ENCODE measurements around the gene TMEM218.
A peak's percentile ranks its signal among the peaks of the same experiment; 100 is the strongest.

The TMEM218 gene

GRCh38 chr11:125111343-125112207 lies at the start of gene TMEM218:
TSS of gene TMEM218 (minus strand) at chr11:125111626. CDS start at chr11:125102241, 9,385 bp downstream.
- DNase-seq (ENCODE audit: extremely low read depth in 1 of 2, low read depth in 1 of 2): peak; percentile 90 to 96

GRCh38 chr11:125157953-125158680 lies 46.7 kb upstream of the TMEM218 start:
- DNase-seq (ENCODE audit: extremely low read depth in 1 of 2, low read depth in 1 of 2): no peak

- no peak for DNase-seq (ENCODE audit: extremely low read depth in 1 of 2, low read depth in 1 of 2)
Observed at GRCh38 chr11:125157118-125157733, 45.8 kb upstream of the TMEM218 start.

GRCh38 chr11:125156346-125157117 lies 45.1 kb upstream of the TMEM218 start:
- DNase-seq (ENCODE audit: extremely low read depth in 1 of 2, low read depth in 1 of 2): no peak

- no peak for DNase-seq (ENCODE audit: extremely low read depth in 1 of 2, low read depth in 1 of 2)
Observed at GRCh38 chr11:125155767-125156166, 44.3 kb upstream of the TMEM218 start.

DNA sequence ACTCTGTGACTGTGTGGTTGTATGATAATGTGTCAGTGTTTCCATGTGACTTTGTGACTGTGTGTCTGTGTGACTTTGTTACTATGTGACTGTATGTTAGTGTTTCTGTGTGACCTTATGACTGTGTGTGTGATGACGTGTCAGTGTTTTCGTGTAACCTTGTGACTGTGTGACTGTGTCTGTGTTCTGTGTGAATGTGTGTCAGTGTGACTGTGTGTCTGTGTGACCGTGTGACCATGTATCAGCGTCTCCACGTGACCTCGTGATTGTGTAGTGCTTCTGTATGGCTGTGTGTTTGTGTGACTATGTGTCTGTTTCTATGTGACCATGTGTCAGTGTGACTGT lies 43.6 kb upstream of the TMEM218 start:
- no peak for DNase-seq (ENCODE audit: extremely low read depth in 1 of 2, low read depth in 1 of 2)

GRCh38 chr11:125154378-125155099 lies 43.1 kb upstream of the TMEM218 start:
- no peak for DNase-seq (ENCODE audit: extremely low read depth in 1 of 2, low read depth in 1 of 2)

GRCh38 chr11:125153837-125154236 lies 42.4 kb upstream of the TMEM218 start:
- DNase-seq (ENCODE audit: extremely low read depth in 1 of 2, low read depth in 1 of 2): no peak

DNA sequence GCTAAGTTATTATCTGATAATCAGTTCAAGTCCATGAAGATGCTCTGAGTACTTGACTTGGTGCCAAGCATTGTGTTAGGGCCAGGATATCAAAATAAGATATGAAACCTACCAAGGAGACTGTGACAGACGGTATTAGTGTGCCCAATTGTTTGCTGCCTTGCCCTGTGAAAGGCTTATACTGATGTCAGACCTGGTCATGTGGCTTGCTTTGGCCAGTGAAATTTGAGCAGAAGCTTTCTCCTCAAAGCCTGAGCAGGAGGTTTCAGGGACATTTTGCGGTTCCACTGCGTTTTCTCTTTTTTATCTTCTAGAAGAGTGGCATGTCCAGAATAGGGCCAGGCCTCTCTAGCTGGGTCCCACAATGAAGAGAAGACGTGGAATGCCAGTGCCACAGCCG lies 37.3 kb upstream of the TMEM218 start:
- DNase-seq (ENCODE audit: extremely low read depth in 1 of 2, low read depth in 1 of 2): no peak

DNA sequence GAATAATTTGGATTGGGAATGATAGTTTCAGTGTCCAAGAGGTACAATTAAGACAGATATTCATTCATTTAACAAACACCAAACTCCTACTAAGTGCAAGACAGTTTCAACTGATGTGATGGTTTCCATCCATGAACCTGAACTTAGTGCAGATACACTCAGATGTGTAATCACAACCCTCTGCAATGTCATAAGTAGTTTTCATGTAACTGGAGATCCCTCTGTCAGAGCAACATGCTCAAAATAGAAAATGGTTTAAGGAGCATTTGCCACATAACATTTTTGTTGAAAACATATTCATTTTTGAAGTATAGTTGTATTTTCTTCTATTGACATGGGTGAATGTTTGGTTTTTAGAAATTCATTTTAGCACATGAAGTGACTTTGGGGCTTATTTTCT lies 36.6 kb upstream of the TMEM218 start:
- no peak for DNase-seq (ENCODE audit: extremely low read depth in 1 of 2, low read depth in 1 of 2)

DNA sequence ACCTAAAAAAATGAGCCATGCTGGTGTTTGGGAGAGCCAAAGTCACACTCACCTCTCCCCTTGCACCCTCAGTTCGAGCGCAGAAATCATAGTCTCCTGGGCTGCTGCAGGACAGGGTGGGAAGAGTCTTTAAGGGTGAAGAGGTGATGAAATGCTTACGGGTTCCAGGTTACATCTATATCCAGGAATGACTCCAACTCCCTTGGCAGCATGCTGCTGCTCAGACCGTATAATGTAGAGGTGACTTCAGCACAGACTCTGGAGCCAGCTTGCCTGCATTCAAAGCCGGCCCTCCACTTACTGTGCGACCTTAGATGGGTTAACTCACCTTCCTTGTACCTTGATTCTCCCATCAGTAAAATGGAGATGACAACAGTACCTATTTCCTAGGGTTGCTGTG lies 35.9 kb upstream of the TMEM218 start:
- no peak for DNase-seq (ENCODE audit: extremely low read depth in 1 of 2, low read depth in 1 of 2)

- no peak for DNase-seq (ENCODE audit: extremely low read depth in 1 of 2, low read depth in 1 of 2)
Observed at GRCh38 chr11:125146232-125146631, 34.8 kb upstream of the TMEM218 start.

DNA sequence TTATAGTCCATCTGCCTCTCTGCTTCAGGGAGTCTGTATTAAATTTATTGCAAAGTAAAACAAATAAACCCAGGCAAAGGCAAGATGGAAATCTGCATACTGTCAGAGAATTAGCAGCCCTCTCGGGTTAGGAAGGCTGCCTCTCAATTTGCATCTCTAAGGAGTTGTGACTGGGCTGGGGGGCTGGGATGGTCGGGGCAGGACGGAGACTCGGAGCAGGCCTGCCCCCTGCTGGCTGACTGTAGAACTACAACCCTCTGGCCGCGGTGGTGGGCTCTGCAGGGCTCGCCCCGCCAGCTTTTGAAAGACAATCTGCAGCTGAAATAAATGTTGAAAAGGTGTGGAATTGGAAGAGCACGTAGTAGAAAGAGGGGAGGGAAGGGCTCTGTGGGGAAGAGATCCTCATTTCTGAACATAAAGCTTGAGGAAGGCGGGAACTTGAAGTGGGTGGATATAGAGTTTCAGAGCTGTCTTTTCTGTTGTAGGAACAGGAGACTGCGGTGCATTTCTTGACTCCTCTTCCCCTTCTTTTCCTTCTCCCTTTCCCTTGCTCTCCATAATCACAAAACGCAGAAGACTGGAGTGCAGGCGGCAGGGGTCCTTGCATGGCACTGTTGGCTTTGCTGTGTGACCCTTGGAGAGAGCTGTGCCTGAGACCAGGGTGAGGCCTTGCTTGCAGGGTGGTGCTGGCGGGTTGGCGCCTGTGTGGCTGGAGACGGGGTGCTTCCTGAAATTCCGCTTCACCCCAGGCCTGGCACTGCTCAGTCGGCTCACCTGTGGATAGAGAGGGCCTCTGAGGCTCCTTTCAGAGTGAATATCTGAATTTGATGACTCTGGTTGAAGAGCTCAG lies 30.5 kb upstream of the TMEM218 start:
- DNase-seq (ENCODE audit: extremely low read depth in 1 of 2, low read depth in 1 of 2): peak in 1 of 2 donors; percentile 18

- DNase-seq (ENCODE audit: extremely low read depth in 1 of 2, low read depth in 1 of 2): no peak
Observed at GRCh38 chr11:125141178-125141577, 29.8 kb upstream of the TMEM218 start.

- DNase-seq (ENCODE audit: extremely low read depth in 1 of 2, low read depth in 1 of 2): no peak
Observed at GRCh38 chr11:125140233-125140632, 28.8 kb upstream of the TMEM218 start.

DNA sequence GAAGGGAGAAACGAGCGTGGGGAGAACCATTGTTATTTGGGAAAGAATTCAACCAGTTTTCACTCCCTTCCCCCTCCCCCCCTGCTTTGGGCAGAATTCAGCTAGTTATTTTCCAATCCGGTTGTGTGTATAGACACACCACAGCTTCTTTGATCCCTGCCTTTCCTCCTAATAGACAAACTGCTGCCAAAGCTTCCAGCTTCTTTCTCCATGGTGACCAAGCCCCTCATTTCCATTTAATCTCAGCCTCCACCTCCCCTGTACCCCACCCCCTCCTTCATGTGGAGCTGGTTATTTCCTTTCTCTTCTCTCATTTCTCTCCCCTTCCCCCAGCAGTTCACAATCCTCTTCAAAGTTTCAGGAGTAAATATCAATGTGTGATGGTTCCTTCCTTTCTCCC lies 28.4 kb upstream of the TMEM218 start:
- no peak for DNase-seq (ENCODE audit: extremely low read depth in 1 of 2, low read depth in 1 of 2)

DNA sequence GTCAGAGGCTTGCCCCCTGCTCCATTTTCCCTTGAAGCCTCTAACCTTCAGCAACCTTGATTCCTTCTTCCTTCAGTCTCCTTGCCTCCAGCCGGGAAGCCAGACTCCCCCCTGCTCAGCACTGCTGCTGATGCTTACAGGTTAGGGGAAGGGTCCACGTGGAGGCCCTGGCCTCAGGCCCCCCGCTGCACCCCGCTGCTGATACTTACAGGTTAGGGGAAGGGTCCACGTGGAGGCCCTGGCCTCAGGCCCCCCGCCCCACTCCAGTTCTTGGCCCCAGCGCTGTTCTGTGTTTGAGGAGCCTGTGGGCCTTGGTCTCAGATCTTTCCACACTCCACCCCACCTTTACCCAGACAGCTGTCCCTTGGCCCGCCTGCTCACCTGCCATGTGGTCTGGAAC lies 27.5 kb upstream of the TMEM218 start:
- no peak for DNase-seq (ENCODE audit: extremely low read depth in 1 of 2, low read depth in 1 of 2)

DNA sequence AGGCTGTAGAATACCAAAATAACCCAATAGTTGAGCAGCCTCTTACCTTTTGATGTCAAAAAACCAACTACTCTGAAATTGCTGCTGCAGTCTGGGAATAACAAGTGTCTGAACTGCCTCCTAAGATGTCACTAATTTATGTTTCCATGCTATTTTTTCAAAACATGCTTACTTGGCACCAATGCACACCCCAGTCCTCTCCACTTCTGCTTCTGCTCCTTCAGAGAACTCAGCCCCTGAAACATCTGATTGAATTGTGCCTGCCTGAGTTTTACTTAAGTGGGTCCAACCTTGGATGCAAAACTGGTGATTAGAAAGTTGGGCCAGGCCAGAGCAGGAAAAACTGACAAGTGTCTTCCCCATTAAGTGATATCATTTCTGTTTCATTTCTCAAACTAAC lies 24.6 kb upstream of the TMEM218 start:
- no peak for DNase-seq (ENCODE audit: extremely low read depth in 1 of 2, low read depth in 1 of 2)

GRCh38 chr11:125132596-125132995 lies 21.2 kb upstream of the TMEM218 start:
- DNase-seq (ENCODE audit: extremely low read depth in 1 of 2, low read depth in 1 of 2): no peak

Measured in stimulated activated CD8-positive, alpha-beta memory T cell treated with anti-CD3 and anti-CD28 coated beads, Interleukin-7, amount 100 ng/mL, for 48 hours (primary cell).